GM18867 (cell line): Measurements from ENCODE around the gene CBARP.
"Not testable (repeated sequence)": the region's sequence is repeated elsewhere in the genome, so short reads cannot be mapped to it uniquely, and the experiment has no call there.

Source experiments
- ATAC-seq: cut with Tn5 transposase; IDR thresholded peaks from one replicate; pipeline ENCODE4 v1.9.1; 2021; ENCODE audit warnings: mild to moderate bottlenecking, moderate library complexity; ENCODE audit not compliant: unreplicated experiment

Gene CBARP

GRCh38 chr19:1254081-1254527 is 16.3 kb upstream of the CBARP start:
- no peak for ATAC-seq

- no peak for ATAC-seq
Observed at GRCh38 chr19:1253514-1254080, 15.8 kb upstream of the CBARP start.

- ATAC-seq = no peak
Observed at GRCh38 chr19:1252821-1253513, 15.2 kb upstream of the CBARP start.

DNA sequence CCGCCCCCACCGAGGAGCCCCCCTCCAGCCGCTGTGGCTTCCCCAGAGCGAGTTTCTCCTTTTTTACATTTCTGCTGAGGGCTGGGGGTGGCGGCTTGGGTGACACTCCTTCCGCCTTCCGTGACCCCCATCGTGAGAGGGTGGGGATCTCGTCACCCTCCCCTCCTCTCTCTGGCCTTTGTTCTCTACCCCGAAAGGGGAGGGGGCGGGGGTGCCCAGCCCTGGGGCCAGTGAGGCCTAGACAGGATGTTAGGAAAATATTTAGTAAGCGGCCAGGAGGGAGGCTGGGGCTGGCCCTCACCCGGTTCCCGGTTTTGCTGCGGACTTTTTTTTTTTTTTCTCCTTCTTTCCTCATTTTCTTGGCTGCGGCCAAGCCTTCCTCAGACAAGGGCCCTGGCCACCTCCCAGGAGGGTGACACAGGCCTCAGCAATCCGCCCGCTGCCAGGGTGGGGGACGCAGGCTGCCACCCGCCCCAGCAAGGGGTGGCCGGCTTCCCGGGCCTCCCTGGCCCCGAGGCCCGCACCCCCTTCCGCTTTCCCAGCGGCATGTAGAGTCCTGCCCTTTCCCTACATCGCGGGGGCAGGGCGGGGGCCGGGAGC is 14.5 kb upstream of the CBARP start:
- no peak for ATAC-seq

DNA sequence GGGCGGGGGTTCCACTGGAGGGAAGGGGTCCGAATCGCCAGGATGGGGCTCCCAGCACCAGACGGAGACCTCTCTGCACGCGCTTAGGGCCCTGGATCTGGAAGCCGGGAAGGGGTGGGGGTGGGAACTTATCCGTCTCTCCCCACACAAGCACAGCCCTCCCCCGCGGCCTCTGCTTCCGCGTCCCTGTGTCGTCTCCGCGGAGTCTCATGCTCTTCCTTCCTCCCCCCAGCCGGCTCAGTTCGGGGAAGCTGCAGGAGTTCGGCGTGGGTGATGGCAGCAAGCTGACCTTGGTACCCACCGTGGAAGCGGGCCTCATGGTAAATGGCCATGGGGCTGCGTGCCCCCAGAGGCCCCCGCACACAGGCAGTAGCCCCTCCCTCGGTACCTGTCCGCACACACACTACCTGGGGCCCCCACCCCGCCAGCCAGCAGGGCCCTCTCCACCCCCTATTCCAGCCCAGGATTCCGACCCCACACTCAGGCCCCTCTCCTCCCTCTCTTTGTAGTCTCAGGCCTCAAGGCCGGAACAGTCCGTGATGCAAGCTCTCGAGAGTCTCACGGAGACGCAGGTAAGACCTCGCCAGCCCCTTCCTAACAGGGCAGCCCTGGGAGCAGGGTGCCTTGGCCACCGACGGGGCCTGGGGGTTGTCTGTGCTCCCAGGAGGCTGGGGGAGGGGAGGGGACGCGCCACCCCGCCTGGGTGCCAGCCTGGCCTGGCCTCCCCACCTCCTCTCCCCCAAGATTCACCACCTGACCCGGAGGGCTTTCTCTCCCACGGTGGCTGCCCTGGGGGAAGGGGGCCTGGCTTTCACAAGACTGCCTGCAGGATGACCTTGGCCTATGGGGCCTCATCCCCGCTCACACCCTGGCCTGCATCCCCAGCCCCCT is 13.8 kb upstream of the CBARP start:
- no peak for ATAC-seq

GRCh38 chr19:1250437-1251260 is 12.8 kb upstream of the CBARP start:
- no peak for ATAC-seq

GRCh38 chr19:1249990-1250436 is 12.2 kb upstream of the CBARP start:
- ATAC-seq = no peak

- ATAC-seq = peak; percentile 43
Observed at GRCh38 chr19:1249298-1249989, 11.6 kb upstream of the CBARP start.

- ATAC-seq = peak; percentile 26
Observed at GRCh38 chr19:1248786-1249297, 11.0 kb upstream of the CBARP start.

DNA sequence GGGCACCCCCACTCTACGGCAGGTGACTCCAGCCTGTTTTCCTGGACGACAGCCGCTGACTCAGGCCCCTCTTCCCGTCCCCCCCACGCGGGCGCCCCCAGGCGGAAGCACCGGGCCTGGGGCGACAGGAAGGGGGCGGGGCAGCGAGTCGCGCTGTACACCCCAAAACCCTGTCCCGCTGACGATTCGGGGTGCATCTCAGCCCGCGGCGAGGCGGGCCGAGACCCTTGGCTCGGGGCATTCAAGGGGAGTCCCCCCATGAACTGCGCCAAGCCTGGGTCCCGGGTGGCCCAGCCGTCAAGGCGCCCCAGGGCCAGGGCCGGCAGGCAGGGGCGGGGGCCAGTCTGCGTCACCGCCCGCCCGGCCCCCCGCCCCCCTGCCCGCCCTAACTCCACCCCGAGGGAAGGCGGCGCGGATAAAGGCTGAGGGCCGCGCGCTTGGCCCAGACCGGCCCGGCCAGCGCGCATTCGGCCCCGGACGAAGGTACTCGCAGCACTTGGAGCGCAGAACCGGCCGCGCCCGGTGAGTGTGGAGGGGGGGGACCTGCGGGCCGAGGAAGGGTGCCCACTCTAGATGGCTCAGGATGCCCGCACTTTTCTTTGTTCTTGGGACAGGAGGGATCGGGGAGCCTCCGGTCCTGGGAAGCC is 10.5 kb upstream of the CBARP start, which contains the start of gene MIDN:
TSS of gene MIDN (plus strand) at position 445 of the 647 bp plus-strand sequence. CDS start 1,714 bp downstream, outside the sequence.
- ATAC-seq = peak; percentile 16

GRCh38 chr19:1247748-1248138 is 9.9 kb upstream of the CBARP start:
- ATAC-seq = no peak

- not testable (repeated sequence) for ATAC-seq
Observed at GRCh38 chr19:1246265-1247087, 8.7 kb upstream of the CBARP start.

DNA sequence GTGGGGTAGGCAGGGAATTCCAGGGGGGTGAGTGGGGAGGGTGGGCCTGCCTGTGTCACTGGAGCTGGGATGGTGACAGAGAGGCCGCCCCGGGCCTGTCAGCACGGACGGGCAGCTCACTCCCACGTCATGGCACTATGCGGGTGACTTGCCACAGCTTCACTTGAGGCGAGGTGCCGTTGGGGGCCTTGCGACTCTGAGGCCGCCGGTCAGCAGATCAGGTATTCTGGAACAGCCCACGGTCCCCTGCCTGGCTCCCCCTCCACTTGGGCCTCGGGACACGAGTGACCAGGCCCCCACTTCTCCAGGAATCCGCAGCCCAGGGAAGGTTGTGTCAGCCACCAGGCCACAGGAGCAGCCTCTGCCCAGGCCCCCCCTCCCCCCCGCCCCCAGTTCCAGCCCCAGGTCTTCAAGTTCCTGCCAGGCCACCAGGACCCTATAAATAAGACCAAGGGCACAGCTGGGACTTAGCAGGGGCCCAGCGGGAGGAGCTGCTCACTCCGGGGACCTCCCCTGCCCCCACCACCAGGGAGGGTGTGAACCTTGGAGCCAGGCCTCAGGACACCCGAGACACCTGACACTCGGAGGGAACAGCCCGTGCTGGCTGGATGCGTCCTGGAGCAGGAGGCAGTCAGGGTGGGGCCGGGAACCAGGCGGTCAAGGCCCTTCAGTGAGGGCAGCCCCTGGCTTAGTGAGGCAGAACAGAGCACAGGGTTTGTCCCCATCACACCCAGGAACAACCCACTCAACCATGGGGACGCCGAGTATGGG is 7.9 kb upstream of the CBARP start:
- no peak for ATAC-seq

DNA sequence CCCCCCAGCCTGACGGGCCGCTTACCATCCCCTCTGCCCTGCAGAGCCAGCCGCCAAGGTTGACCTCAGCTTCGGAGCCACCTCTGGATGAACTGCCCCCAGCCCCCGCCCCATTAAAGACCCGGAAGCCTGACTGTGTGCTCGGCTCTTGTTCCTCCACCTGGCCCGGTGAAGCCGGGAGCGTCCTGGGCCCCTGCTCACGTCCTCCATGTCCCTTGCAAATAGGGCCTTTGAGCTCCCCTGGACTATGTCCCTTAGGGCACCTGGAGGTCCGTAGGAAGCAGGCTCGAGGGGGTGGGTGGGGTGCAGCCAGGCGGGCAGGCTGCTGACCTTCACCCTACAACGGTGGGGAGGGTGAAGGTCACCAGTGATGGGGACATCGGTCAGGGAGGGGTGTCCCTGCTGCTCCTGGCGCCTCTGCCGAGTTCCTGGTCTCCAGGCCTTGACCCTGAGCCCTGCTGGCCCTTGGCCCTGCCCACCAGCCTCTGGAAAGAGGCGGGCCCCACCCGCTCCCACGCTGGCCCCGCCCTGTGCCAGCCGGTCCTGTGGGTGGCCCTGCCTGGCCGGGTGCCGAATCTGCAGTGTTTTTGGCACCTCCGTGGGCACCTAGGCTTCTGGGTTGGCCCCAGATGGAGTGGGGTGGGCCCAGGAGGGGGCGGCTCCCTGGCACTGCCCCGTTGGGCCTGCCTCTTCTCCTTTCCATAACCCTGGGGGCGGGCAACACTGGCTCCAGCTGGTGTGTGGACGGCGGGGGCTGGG is 7.1 kb upstream of the CBARP start:
- ATAC-seq = no peak

GRCh38 chr19:1243768-1244692 is 6.2 kb upstream of the CBARP start:
- ATAC-seq = no peak
